PFSK-1 (cell line): ENCODE results near the gene SLMAP.

Experiments
- POLR2AphosphoS5 ChIP-seq: IDR thresholded peaks from 2 replicates; pipeline ENCODE4 v1.6.1; 2012; ENCODE audit warnings: low read depth, mild to moderate bottlenecking, control low read depth, low read length, moderate library complexity
- SIN3A ChIP-seq: IDR thresholded peaks from 2 replicates; pipeline ENCODE4 v1.6.1; 2012; ENCODE audit warnings: mild to moderate bottlenecking, low read length, moderate library complexity, borderline replicate concordance; ENCODE audit not compliant: insufficient read depth

DNA sequence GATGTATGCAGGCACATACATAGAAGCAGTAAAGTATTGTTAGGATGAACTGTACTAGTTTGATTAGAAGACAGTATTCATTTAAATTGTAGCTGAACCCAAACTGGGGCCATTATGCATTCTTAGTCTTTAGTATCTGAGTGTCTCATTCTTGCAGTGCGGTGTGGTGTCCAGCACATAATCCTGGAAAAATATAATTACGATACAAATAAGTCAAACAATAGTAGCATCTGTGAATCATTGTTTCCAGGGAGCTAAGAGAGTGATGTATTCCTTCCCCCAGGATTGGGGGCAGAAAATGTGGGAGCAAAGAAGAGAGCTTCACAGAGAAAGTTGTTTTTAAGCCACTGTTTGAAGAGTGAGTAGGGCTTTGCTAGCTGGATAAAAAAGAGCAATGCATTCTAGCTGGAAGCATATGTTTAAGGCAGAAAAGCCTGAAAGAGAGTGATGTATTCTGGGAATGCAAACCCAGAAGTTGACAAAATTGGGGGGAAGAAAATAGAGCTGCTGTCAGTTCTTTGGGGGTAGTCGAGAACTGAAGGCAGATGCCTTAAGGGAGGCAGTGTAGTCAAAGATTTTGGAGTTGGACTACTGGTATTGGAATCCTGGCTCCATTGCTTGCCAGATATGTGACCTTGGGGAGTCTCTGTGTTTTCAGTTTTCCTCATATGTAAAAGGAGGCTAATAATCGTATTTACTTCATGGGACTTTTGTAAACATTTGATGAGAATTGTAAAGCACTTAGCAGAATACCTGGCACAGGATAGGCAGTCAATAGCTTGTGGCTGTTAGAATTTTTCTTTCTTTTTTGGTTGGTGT lies 14.1 kb downstream of the SLMAP start:
- TF ChIP-seq SIN3A (no peak), POLR2AphosphoS5 (no peak)
